Measurements from ENCODE around the gene FAS. TPM values are rescaled to one million over a fixed set of nuclear protein-coding genes. Genes with fewer than 3 reads are reported as not detected.

The FAS gene
- total RNA-seq, 1 experiment from 2014 or later: 7.6 TPM

- Histone ChIP-seq H3K9me3 (ENCODE audit: insufficient read depth, low read depth) (no peaks in the 10 kb centered on the region), H3K27ac (no peak overlapping the region), H3K79me2 (ENCODE audit: low read depth) (0 out of 2 replicates have a peak, but pooled peaks cover 4% of the 10 kb centered on the region), H3F3A (ENCODE audit: insufficient read depth, low read depth) (no peaks in the 10 kb centered on the region), H3K4me1 (replicated peaks; ENCODE audit: insufficient read depth) (peaks cover 15% of the 10 kb centered on the region), H3K9me2 (ENCODE audit: insufficient read depth) (no peaks in the 10 kb centered on the region), H3K4me3 (no peak overlapping the region), H3K27me3 (ENCODE audit: insufficient read depth, low read depth) (no peaks in the 10 kb centered on the region), H3K4me2 (no peak overlapping the region), H4K20me1 (ENCODE audit: insufficient read depth) (no peaks in the 10 kb centered on the region), H3K36me3 (ENCODE audit: low read depth) (no peaks in the 10 kb centered on the region), H2AFZ (no peak overlapping the region)
- CTCF ChIA-PET: no interaction called here
- BruUV-seq (replicated peaks): no TSS peak
- DNase-seq: no peak
- POLR2A ChIA-PET (ENCODE audit: unreplicated experiment): no interaction called here
- intact Hi-C loops (cut with micrococcal nuclease; ENCODE audit: unreplicated experiment): no loop called here
- TF ChIP-seq EZH2 (IDR thresholded peaks at IDR 0.05; ENCODE audit: low read depth) (no peak), CTCF (conservative IDR thresholded peaks at IDR 0.05) (no peak)
Observed at GRCh38 chr10:88996927-88997326, 6.3 kb downstream of the FAS start.

GRCh38 chr10:88999625-89000024 is 9.0 kb downstream of the FAS start:
- H3K4me3 ChIP-seq: no peak overlapping the region
- no peak for DNase-seq
- H2AFZ ChIP-seq: no peak overlapping the region
- no peaks in the 10 kb centered on the region for H4K20me1 ChIP-seq (ENCODE audit: insufficient read depth)
- H3K9me3 ChIP-seq (ENCODE audit: insufficient read depth, low read depth): no peaks in the 10 kb centered on the region
- no peaks in the 10 kb centered on the region for H3K27me3 ChIP-seq (ENCODE audit: insufficient read depth, low read depth)
- no peak overlapping the region for H3K4me2 ChIP-seq
- no TSS peak for BruUV-seq (replicated peaks)
- no peaks in the 10 kb centered on the region for H3K4me1 ChIP-seq (replicated peaks; ENCODE audit: insufficient read depth)
- intact Hi-C loops (cut with micrococcal nuclease; ENCODE audit: unreplicated experiment): no loop called here
- no peak overlapping the region for H3K27ac ChIP-seq
- POLR2A ChIA-PET (ENCODE audit: unreplicated experiment): interaction anchor here (0.6 kb wide), 1 partner anchor 55 kb away, joined by 15 read pairs; no protein-coding TSS in a partner anchor
- CTCF ChIA-PET: no interaction called here
- no peak for TF ChIP-seq CTCF (conservative IDR thresholded peaks at IDR 0.05)
- no peak for TF ChIP-seq EZH2 (IDR thresholded peaks at IDR 0.05; ENCODE audit: low read depth)
- no peaks in the 10 kb centered on the region for H3F3A ChIP-seq (ENCODE audit: insufficient read depth, low read depth)
- no peaks in the 10 kb centered on the region for H3K79me2 ChIP-seq (ENCODE audit: low read depth)
- no peaks in the 10 kb centered on the region for H3K9me2 ChIP-seq (ENCODE audit: insufficient read depth)
- no peaks in the 10 kb centered on the region for H3K36me3 ChIP-seq (ENCODE audit: low read depth)

GRCh38 chr10:89001024-89001728 is 10.6 kb downstream of the FAS start:
- no peaks in the 10 kb centered on the region for H3F3A ChIP-seq (ENCODE audit: insufficient read depth, low read depth)
- ChIA-PET POLR2A (ENCODE audit: unreplicated experiment) (no interaction called here), CTCF (no interaction called here)
- no peaks in the 10 kb centered on the region for H3K9me3 ChIP-seq (ENCODE audit: insufficient read depth, low read depth)
- intact Hi-C loops (cut with micrococcal nuclease; ENCODE audit: unreplicated experiment): no loop called here
- H3K9me2 ChIP-seq (ENCODE audit: insufficient read depth): no peaks in the 10 kb centered on the region
- BruUV-seq (replicated peaks): no TSS peak
- H3K4me3 ChIP-seq: no peak overlapping the region
- H3K27ac ChIP-seq: no peak overlapping the region
- no peak for DNase-seq
- no peaks in the 10 kb centered on the region for H3K27me3 ChIP-seq (ENCODE audit: insufficient read depth, low read depth)
- no peak overlapping the region for H3K4me2 ChIP-seq
- no peak overlapping the region for H2AFZ ChIP-seq
- no peaks in the 10 kb centered on the region for H3K36me3 ChIP-seq (ENCODE audit: low read depth)
- no peaks in the 10 kb centered on the region for H3K4me1 ChIP-seq (replicated peaks; ENCODE audit: insufficient read depth)
- TF ChIP-seq EZH2 (IDR thresholded peaks at IDR 0.05; ENCODE audit: low read depth) (no peak), CTCF (conservative IDR thresholded peaks at IDR 0.05) (no peak)
- H4K20me1 ChIP-seq (ENCODE audit: insufficient read depth): no peaks in the 10 kb centered on the region
- H3K79me2 ChIP-seq (ENCODE audit: low read depth): no peaks in the 10 kb centered on the region
